A549 (cell line): Measurements from ENCODE around the gene GNPTG.
A peak's percentile ranks its signal among the peaks of the same experiment; 100 is the strongest.

ENCODE experiments used
- CHD2 ChIP-seq: fragments of 150-350 bp; IDR thresholded peaks from 2 replicates; pipeline ENCODE4 v1.6.1; 2014; ENCODE audit warnings: low read length; ENCODE audit not compliant: partially characterized antibody
- CTCF ChIP-seq: fragments of >200 bp; sonication (Bioruptor Twin); formaldehyde crosslinking; IDR thresholded peaks from 3 replicates; pipeline ENCODE4 v1.5.1; 2016
- EP300 ChIP-seq, 2 experiments: fragments of >200 bp; sonication (Bioruptor Twin); formaldehyde crosslinking; IDR thresholded peaks; 2 replicates in 1 of 2; 3 replicates in 1 of 2; pipeline ENCODE4 v1.6.1; 2016 to 2017
- MAFK ChIP-seq: fragments of 450-650 bp; IDR thresholded peaks from 2 replicates; pipeline ENCODE4 v1.6.1; 2014; ENCODE audit not compliant: partially characterized antibody
- MYC ChIP-seq: IDR thresholded peaks from 2 replicates; pipeline ENCODE4 v1.6.1; 2012; ENCODE audit warnings: mild to moderate bottlenecking, inconsistent platforms, low read length, improper control_type of control experiment, borderline replicate concordance
- PHF8 ChIP-seq: fragments of 200-600 bp; sonication (generic); IDR thresholded peaks from 2 replicates; pipeline ENCODE4 v1.6.1; 2016; ENCODE audit warnings: low read depth, mild to moderate bottlenecking, antibody characterized with exemption, moderate library complexity, borderline replicate concordance
- REST ChIP-seq: fragments of 200-600 bp; sonication (generic); IDR thresholded peaks from 2 replicates; pipeline ENCODE4 v1.6.1; 2016; ENCODE audit warnings: antibody characterized with exemption, mild to moderate bottlenecking, moderate library complexity
- RFX5 ChIP-seq: fragments of 450-650 bp; IDR thresholded peaks from 2 replicates; pipeline ENCODE4 v1.7.1; 2014; ENCODE audit warnings: antibody characterized with exemption, mild to moderate bottlenecking, moderate library complexity
- SREBF2 ChIP-seq: fragments of 450-650 bp; IDR thresholded peaks from 2 replicates; pipeline ENCODE4 v1.6.1; 2014; ENCODE audit warnings: mild to moderate bottlenecking, moderate library complexity
- TF ChIP-seq, protein P1 (sequence below): IDR thresholded peaks from 2 replicates; pipeline ENCODE4 v1.6.1; 2012

DNA sequence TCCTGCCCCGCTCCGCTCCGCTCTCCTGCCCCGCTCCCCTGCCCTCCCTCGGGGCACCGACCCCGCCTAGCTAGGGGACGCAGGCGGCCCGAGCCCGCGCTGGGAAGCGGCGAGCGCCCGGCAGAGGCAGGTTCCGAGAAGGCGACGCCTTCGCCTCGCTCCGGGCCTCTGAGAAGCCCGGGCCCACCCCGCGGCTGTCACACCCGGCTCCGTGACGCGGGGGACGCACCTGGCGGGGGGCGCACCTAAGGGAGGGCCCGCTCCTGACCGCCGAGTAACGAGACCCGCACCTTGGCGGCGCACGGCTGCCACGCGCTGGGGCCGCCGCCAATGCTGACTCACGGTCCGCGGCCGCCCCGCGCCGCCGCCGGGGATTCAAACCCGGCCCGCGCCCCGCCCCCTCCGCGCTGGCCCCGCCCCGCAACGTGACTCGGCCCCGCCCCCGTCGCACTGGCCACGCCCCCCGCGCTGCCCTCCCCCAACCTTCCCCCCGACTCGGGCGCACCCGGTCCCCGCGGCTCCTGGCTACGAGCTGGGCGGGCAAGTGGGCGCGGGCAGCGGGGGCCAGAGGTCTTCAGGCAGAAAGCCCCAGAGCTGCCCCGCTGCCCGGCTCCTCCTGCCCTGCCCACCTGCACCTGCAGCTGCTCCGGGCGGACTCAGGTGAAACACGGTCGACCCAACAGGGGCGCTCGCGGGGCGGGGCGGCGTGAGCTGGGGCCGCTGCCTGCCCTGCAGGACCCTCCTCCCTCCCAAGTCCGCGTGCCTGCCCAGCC is 27.8 kb downstream of the GNPTG start:
- no peak for TF ChIP-seq CTCF
- TF ChIP-seq PHF8: peak; percentile 57
- no peak for TF ChIP-seq MYC
- TF ChIP-seq REST: no peak
- TF ChIP-seq, protein P1, sequence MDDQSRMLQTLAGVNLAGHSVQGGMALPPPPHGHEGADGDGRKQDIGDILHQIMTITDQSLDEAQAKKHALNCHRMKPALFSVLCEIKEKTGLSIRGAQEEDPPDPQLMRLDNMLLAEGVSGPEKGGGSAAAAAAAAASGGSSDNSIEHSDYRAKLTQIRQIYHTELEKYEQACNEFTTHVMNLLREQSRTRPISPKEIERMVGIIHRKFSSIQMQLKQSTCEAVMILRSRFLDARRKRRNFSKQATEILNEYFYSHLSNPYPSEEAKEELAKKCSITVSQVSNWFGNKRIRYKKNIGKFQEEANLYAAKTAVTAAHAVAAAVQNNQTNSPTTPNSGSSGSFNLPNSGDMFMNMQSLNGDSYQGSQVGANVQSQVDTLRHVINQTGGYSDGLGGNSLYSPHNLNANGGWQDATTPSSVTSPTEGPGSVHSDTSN: no peak
- no peak for TF ChIP-seq RFX5
- TF ChIP-seq EP300 (IDR thresholded peaks at IDR 0.05): no peak
- no peak for TF ChIP-seq SREBF2
- no peak for TF ChIP-seq CHD2
- TF ChIP-seq MAFK: no peak
